Neural cell (in vitro differentiated cells): ENCODE data around the gene RANBP1. TPM values are rescaled to one million over a fixed set of nuclear protein-coding genes. Genes with fewer than 3 reads are reported as not detected.

Source experiments
- H2AFZ ChIP-seq: fragments of 200-600, 300-800 bp; sonication (generic), shearing (Covaris generic); 2 replicates; pipeline ENCODE4 v1.6.0; 2014; ENCODE audit warnings: low read depth, mild to moderate bottlenecking, antibody characterized with exemption, low read length, moderate library complexity
- H3F3A ChIP-seq: fragments of 200-600 bp; shearing (Covaris generic); 2 replicates; pipeline ENCODE4 v1.6.1; 2016; ENCODE audit warnings: mild to moderate bottlenecking, moderate library complexity, mixed read lengths, antibody characterized with exemption, low read length; ENCODE audit not compliant: insufficient read depth, poor library complexity, severe bottlenecking
- H3K27ac ChIP-seq: fragments of 200-600, 300-800 bp; sonication (generic), shearing (Covaris generic); 2 replicates; pipeline ENCODE4 v1.5.1; 2014; ENCODE audit warnings: mild to moderate bottlenecking, low read length, moderate library complexity
- H3K27me3 ChIP-seq: fragments of 300-800, 200-600 bp; sonication (generic), shearing (Covaris generic); 2 replicates; pipeline ENCODE4 v1.6.0; 2014; ENCODE audit warnings: mild to moderate bottlenecking, low read depth, low read length, moderate library complexity; ENCODE audit not compliant: insufficient read depth
- H3K36me3 ChIP-seq: fragments of 300-800, 200-600 bp; sonication (generic), shearing (Covaris generic); 2 replicates; pipeline ENCODE4 v1.5.1; 2014; ENCODE audit warnings: mild to moderate bottlenecking, antibody characterized with exemption, low read length, moderate library complexity; ENCODE audit not compliant: insufficient read depth
- H3K4me2 ChIP-seq: fragments of 300-800, 200-600 bp; sonication (generic), shearing (Covaris generic); 2 replicates; pipeline ENCODE4 v1.6.0; 2014; ENCODE audit warnings: mild to moderate bottlenecking, low read length
- H3K4me3 ChIP-seq: fragments of 300-800, 200-600 bp; sonication (generic), shearing (Covaris generic); 2 replicates; pipeline ENCODE4 v1.5.1; 2014; ENCODE audit warnings: mild to moderate bottlenecking, low read length, moderate library complexity
- H3K79me2 ChIP-seq: fragments of 200-600 bp; shearing (Covaris generic); replicated peaks from 2 replicates; pipeline ENCODE4 v1.6.0; 2014; ENCODE audit warnings: mild to moderate bottlenecking, low read length, moderate library complexity; ENCODE audit not compliant: insufficient read depth
- H3K9ac ChIP-seq: fragments of 300-800, 200-600 bp; sonication (generic), shearing (Covaris generic); 2 replicates; pipeline ENCODE4 v1.6.1; 2016; ENCODE audit warnings: mild to moderate bottlenecking, low read length, mixed read lengths
- H3K9me2 ChIP-seq: fragments of 200-600 bp; shearing (Covaris generic); 2 replicates; pipeline ENCODE4 v1.6.1; 2016; ENCODE audit warnings: mild to moderate bottlenecking, low read length, mixed read lengths; ENCODE audit not compliant: insufficient read depth
- H3K9me3 ChIP-seq: fragments of 200-600, 300-800 bp; sonication (generic), shearing (Covaris generic); 2 replicates; pipeline ENCODE4 v1.6.1; 2016; ENCODE audit warnings: mild to moderate bottlenecking, mixed run types, low read length, moderate library complexity, mixed read lengths
- H4K20me1 ChIP-seq: fragments of 200-600 bp; shearing (Covaris generic); 2 replicates; pipeline ENCODE4 v1.6.1; 2016; ENCODE audit warnings: mild to moderate bottlenecking, mixed run types; ENCODE audit not compliant: insufficient read depth
- CTCF ChIP-seq: fragments of 450-650 bp; IDR thresholded peaks from 2 replicates; pipeline ENCODE4 v1.5.1; 2014; ENCODE audit warnings: antibody characterized with exemption, mild to moderate bottlenecking, moderate library complexity; ENCODE audit not compliant: poor library complexity, severe bottlenecking
- EP300 ChIP-seq: fragments of 450-650 bp; conservative IDR thresholded peaks from 2 replicates; pipeline ENCODE4 v1.6.1; 2014; ENCODE audit warnings: antibody characterized with exemption, mild to moderate bottlenecking, moderate library complexity; ENCODE audit not compliant: poor library complexity, severe bottlenecking
- EZH2 ChIP-seq: fragments of 200-600, 300-800 bp; shearing (Covaris generic), sonication (generic); IDR thresholded peaks from 2 replicates; pipeline ENCODE4 v1.6.1; 2014; ENCODE audit warnings: antibody characterized with exemption, low read length, borderline replicate concordance, mild to moderate bottlenecking; ENCODE audit not compliant: insufficient read depth, poor library complexity, severe bottlenecking
- MXI1 ChIP-seq: fragments of 450-650 bp; conservative IDR thresholded peaks from 2 replicates; pipeline ENCODE4 v1.6.1; 2014; ENCODE audit warnings: antibody characterized with exemption, mild to moderate bottlenecking; ENCODE audit not compliant: poor library complexity, severe bottlenecking
- POLR2AphosphoS5 ChIP-seq: IDR thresholded peaks from 2 replicates; pipeline ENCODE4 v1.6.1; 2012
- RAD21 ChIP-seq: fragments of 450-650 bp; conservative IDR thresholded peaks from 2 replicates; pipeline ENCODE4 v1.6.1; 2014; ENCODE audit warnings: antibody characterized with exemption, mild to moderate bottlenecking, moderate library complexity
- SMC3 ChIP-seq: fragments of 450-650 bp; conservative IDR thresholded peaks from 2 replicates; pipeline ENCODE4 v1.6.1; 2014; ENCODE audit warnings: antibody characterized with exemption, mild to moderate bottlenecking, moderate library complexity; ENCODE audit not compliant: poor library complexity
- TAF1 ChIP-seq: IDR thresholded peaks from 2 replicates; pipeline ENCODE4 v1.6.1; 2012; ENCODE audit warnings: low read depth
- polyA plus RNA-seq: library from polyadenylated mRNA; depleted of rRNA; stranded (reverse); fragments of >200 nt; gene quantifications from 2 replicates; pipeline ENCODE4 v1.2.3, GENCODE V29; 2014
- TF ChIP-seq, protein P1 (sequence below): IDR thresholded peaks from 2 replicates; pipeline ENCODE4 v1.6.1; 2012; ENCODE audit warnings: borderline replicate concordance

The RANBP1 gene
- polyA plus RNA-seq, 1 donor from 2014 or later: 360 TPM

DNA sequence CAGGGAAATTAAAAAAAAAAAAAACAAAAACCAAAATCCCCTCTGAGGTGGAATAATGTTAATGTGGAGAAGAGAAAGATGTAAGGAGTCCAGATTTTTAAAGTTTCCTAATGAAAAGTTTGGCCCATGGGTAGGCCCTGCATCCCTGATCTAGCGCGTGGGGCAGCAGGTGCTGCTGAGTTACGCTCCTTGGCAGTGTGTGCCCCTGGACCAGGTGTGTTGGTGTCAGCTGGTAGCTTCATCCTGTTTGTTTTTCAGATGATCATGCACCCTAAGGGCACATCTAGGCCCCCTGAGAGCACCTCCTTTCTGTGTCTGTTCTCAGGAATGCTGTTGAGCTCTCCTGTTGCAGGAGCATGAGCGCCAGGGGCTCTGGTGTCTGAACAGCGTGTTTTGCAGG lies 29.1 kb upstream of the RANBP1 start:
- Histone ChIP-seq H3K9me2 (no peaks in the 10 kb centered on the region), H3K79me2 (peaks cover 45% of the 10 kb centered on the region), H3K4me2 (no peak overlapping the region), H3F3A (no peaks in the 10 kb centered on the region), H3K4me3 (no peak overlapping the region), H3K9ac (no peak overlapping the region), H3K9me3 (no peaks in the 10 kb centered on the region), H3K36me3 (peaks cover 3% of the 10 kb centered on the region), H2AFZ (no peak overlapping the region), H3K27ac (no peak overlapping the region), H3K27me3 (no peaks in the 10 kb centered on the region), H4K20me1 (peaks cover 23% of the 10 kb centered on the region)
- TF ChIP-seq, protein P1, sequence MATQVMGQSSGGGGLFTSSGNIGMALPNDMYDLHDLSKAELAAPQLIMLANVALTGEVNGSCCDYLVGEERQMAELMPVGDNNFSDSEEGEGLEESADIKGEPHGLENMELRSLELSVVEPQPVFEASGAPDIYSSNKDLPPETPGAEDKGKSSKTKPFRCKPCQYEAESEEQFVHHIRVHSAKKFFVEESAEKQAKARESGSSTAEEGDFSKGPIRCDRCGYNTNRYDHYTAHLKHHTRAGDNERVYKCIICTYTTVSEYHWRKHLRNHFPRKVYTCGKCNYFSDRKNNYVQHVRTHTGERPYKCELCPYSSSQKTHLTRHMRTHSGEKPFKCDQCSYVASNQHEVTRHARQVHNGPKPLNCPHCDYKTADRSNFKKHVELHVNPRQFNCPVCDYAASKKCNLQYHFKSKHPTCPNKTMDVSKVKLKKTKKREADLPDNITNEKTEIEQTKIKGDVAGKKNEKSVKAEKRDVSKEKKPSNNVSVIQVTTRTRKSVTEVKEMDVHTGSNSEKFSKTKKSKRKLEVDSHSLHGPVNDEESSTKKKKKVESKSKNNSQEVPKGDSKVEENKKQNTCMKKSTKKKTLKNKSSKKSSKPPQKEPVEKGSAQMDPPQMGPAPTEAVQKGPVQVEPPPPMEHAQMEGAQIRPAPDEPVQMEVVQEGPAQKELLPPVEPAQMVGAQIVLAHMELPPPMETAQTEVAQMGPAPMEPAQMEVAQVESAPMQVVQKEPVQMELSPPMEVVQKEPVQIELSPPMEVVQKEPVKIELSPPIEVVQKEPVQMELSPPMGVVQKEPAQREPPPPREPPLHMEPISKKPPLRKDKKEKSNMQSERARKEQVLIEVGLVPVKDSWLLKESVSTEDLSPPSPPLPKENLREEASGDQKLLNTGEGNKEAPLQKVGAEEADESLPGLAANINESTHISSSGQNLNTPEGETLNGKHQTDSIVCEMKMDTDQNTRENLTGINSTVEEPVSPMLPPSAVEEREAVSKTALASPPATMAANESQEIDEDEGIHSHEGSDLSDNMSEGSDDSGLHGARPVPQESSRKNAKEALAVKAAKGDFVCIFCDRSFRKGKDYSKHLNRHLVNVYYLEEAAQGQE: no peak
- TF ChIP-seq CTCF: no peak
- TF ChIP-seq TAF1: no peak
- TF ChIP-seq EZH2: no peak
- TF ChIP-seq MXI1: no peak
- no peak for TF ChIP-seq EP300
- no peak for TF ChIP-seq RAD21
- TF ChIP-seq SMC3: no peak
- no peak for TF ChIP-seq POLR2AphosphoS5

GRCh38 chr22:20087319-20088262 lies 28.3 kb upstream of the RANBP1 start:
- H3K4me3 ChIP-seq: no peak overlapping the region
- no peak overlapping the region for H3K4me2 ChIP-seq
- peaks cover 38% of the 10 kb centered on the region for H3K79me2 ChIP-seq
- no peak for TF ChIP-seq CTCF
- no peak for TF ChIP-seq MXI1
- TF ChIP-seq EZH2: no peak
- TF ChIP-seq, protein P1: no peak
- TF ChIP-seq POLR2AphosphoS5: no peak
- no peak for TF ChIP-seq RAD21
- TF ChIP-seq TAF1: no peak
- no peak for TF ChIP-seq EP300
- TF ChIP-seq SMC3: no peak
- peaks cover 3% of the 10 kb centered on the region for H3K36me3 ChIP-seq
- no peaks in the 10 kb centered on the region for H3K9me2 ChIP-seq
- H4K20me1 ChIP-seq: peaks cover 23% of the 10 kb centered on the region
- H3K27me3 ChIP-seq: no peaks in the 10 kb centered on the region
- H3K9me3 ChIP-seq: no peaks in the 10 kb centered on the region
- H2AFZ ChIP-seq: no peak overlapping the region
- H3K27ac ChIP-seq: no peak overlapping the region
- H3K9ac ChIP-seq: no peak overlapping the region
- no peaks in the 10 kb centered on the region for H3F3A ChIP-seq
